IMR-90 (cell line): ENCODE results near the gene CDH23.

Experiments used
- BHLHE40 ChIP-seq: fragments of 150-350 bp; IDR thresholded peaks from 2 replicates; pipeline ENCODE4 v1.6.1; 2016; ENCODE audit warnings: mild to moderate bottlenecking, low read depth, low read length
- CTCF ChIP-seq: conservative IDR thresholded peaks from 2 replicates; pipeline ENCODE4 v1.5.1; 2012; ENCODE audit warnings: mild to moderate bottlenecking, low read depth, low read length, improper control_type of control experiment
- MAFK ChIP-seq: IDR thresholded peaks from 2 replicates; pipeline ENCODE4 v1.6.1; 2012; ENCODE audit warnings: low read depth, low read length, improper control_type of control experiment
- MXI1 ChIP-seq: IDR thresholded peaks from 2 replicates; pipeline ENCODE4 v1.6.1; 2012; ENCODE audit warnings: low read depth, mild to moderate bottlenecking, low read length, moderate library complexity, borderline replicate concordance
- POLR2A ChIP-seq: IDR thresholded peaks from 2 replicates; pipeline ENCODE4 v1.6.1; 2012; ENCODE audit warnings: mild to moderate bottlenecking, low read depth, low read length
- RFX5 ChIP-seq: IDR thresholded peaks from 2 replicates; pipeline ENCODE4 v1.8.0; 2012; ENCODE audit warnings: low read depth, mild to moderate bottlenecking, low read length, moderate library complexity
- SMC3 ChIP-seq: fragments of 150-350 bp; IDR thresholded peaks from 2 replicates; pipeline ENCODE4 v1.6.1; 2016; ENCODE audit warnings: low read depth, mild to moderate bottlenecking, antibody characterized with exemption, low read length, moderate library complexity

DNA sequence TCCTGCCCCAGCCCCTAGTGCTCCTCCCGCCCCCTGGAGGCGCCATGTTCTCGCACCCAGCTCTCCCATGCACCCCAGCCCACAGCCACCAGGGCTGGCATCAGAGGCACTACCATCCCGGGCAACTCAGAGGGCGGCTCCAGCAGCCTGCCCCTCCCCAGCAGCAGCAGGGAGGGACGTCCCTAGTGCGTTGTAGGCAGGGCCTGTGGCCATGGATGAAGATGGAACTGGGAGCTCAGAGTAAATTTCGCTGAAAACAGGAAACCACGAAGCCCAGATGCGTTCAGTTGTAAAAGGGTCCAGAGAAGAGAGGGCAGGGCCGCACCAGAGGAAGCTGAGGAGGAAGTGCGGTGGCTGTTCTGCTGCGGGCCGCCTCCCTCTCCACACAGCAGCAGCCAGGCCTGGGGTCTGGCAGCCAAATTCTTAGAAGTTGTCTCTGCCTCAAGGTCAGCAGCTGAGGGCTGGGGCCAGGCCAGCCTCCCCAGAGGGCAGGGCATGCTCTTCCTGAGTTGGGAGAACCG lies 352.0 kb downstream of the CDH23 start:
- TF ChIP-seq CTCF (no peak), POLR2A (no peak), MAFK (no peak), MXI1 (no peak), RFX5 (no peak), SMC3 (no peak), BHLHE40 (no peak)
